Neural progenitor cell (in vitro differentiated cells): Measurements from ENCODE around the gene CDK18. TPM values are rescaled to one million over a fixed set of nuclear protein-coding genes. Genes with fewer than 3 reads are reported as not detected.

Source experiments
- DNase-seq: peaks from one replicate; pipeline ENCODE4 v3.0.0-alpha.2; 2016; ENCODE audit warnings: low spot score
- H2AFZ ChIP-seq: fragments of 200-600 bp; sonication (generic); replicated peaks from 2 replicates; pipeline ENCODE4 v1.6.1; 2016; ENCODE audit warnings: antibody characterized with exemption
- H3F3A ChIP-seq: fragments of 200-600 bp; sonication (generic); 2 replicates; pipeline ENCODE4 v1.6.1; 2016; ENCODE audit warnings: antibody characterized with exemption, low read depth
- H3K27ac ChIP-seq: fragments of 200-600 bp; sonication (generic); 2 replicates; pipeline ENCODE4 v1.5.1; 2016; ENCODE audit warnings: mild to moderate bottlenecking
- H3K27me3 ChIP-seq: fragments of 200-600 bp; sonication (generic); 2 replicates; pipeline ENCODE4 v1.6.1; 2016; ENCODE audit warnings: mild to moderate bottlenecking, moderate library complexity
- H3K36me3 ChIP-seq: fragments of 200-600 bp; sonication (generic); 2 replicates; pipeline ENCODE4 v1.5.1; 2016
- H3K4me1 ChIP-seq: fragments of 200-600 bp; sonication (generic); 2 replicates; pipeline ENCODE4 v1.6.1; 2016; ENCODE audit warnings: mixed run types
- H3K4me2 ChIP-seq: fragments of 200-600 bp; sonication (generic); 2 replicates; pipeline ENCODE4 v1.6.1; 2016
- H3K4me3 ChIP-seq: fragments of 200-600 bp; sonication (generic); 2 replicates; pipeline ENCODE4 v1.5.1; 2016
- H3K79me2 ChIP-seq: fragments of 200-600 bp; sonication (generic); 2 replicates; pipeline ENCODE4 v1.6.1; 2016; ENCODE audit warnings: low read depth
- H3K9ac ChIP-seq: fragments of 200-600 bp; sonication (generic); 2 replicates; pipeline ENCODE4 v1.6.1; 2016
- H3K9me3 ChIP-seq: fragments of 200-600 bp; sonication (generic); 2 replicates; pipeline ENCODE4 v1.5.1; 2016; ENCODE audit warnings: low read depth
- H4K20me1 ChIP-seq: fragments of 200-600 bp; sonication (generic); 2 replicates; pipeline ENCODE4 v1.6.1; 2016; ENCODE audit warnings: low read depth
- H3K27ac Mint-ChIP-seq: 3 replicates; pipeline ENCODE4 v1.8.0; 2021; ENCODE audit warnings: mixed read lengths
- H3K27me3 Mint-ChIP-seq: 2 replicates; pipeline ENCODE4 v1.8.0; 2022; ENCODE audit warnings: low read depth, mild to moderate bottlenecking, inconsistent platforms, moderate library complexity, mixed read lengths; ENCODE audit not compliant: insufficient read depth
- H3K36me3 Mint-ChIP-seq: 3 replicates; pipeline ENCODE4 v1.8.0; 2021; ENCODE audit warnings: mixed read lengths
- H3K4me1 Mint-ChIP-seq: 3 replicates; pipeline ENCODE4 v1.8.0; 2021; ENCODE audit warnings: mixed read lengths
- H3K4me3 Mint-ChIP-seq: 3 replicates; pipeline ENCODE4 v1.8.0; 2021; ENCODE audit warnings: mild to moderate bottlenecking, moderate library complexity, mixed read lengths
- H3K9me3 Mint-ChIP-seq: 3 replicates; pipeline ENCODE4 v1.8.0; 2020; ENCODE audit warnings: mixed read lengths
- CTCF ChIP-seq: fragments of 200-600 bp; sonication (generic); IDR thresholded peaks from 2 replicates; pipeline ENCODE4 v1.5.1; 2017; ENCODE audit warnings: antibody characterized with exemption, mild to moderate bottlenecking
- EZH2 ChIP-seq: fragments of 200-600 bp; sonication (generic); IDR thresholded peaks from 2 replicates; pipeline ENCODE4 v1.6.1; 2017; ENCODE audit warnings: antibody characterized with exemption, mild to moderate bottlenecking, moderate library complexity
- EZH2phosphoT487 ChIP-seq: fragments of 200-600 bp; sonication (generic); IDR thresholded peaks from 2 replicates; pipeline ENCODE4 v1.6.1; 2017; ENCODE audit warnings: antibody characterized with exemption
- total RNA-seq: library from RNA; depleted of rRNA; stranded (reverse); fragments of >200 nt; gene quantifications from 2 replicates; pipeline ENCODE4 v1.2.3, GENCODE V29; 2015; ENCODE audit warnings: low replicate concordance

Gene CDK18
- total RNA-seq, 1 donor from 2014 or later: 14.1 TPM

DNA sequence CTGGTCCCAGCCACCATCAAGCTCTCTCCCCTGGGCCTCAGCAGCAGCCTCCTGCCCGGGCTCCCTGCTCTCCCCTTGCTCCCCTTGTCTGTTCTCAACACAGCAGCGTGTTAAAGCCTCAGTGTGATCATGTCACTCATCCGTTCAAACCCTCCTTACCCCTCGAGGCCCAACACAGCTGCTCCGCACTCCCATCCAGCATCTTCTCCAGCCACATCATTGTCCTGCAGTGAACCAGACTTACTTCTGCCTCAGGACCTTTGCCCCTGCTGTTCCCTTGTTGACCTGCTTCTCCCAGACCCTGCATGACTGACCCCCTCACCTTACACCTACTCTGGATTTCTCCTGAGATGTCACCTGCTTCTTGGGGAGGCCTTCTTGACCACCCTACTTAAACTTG lies 13.3 kb downstream of the CDK18 start:
- no peaks in the 10 kb centered on the region for H3K9me3 ChIP-seq
- H3K36me3 Mint-ChIP-seq: peaks cover 2% of the 10 kb centered on the region
- no peaks in the 10 kb centered on the region for H3K27me3 ChIP-seq
- peaks cover 11% of the 10 kb centered on the region for H3K27me3 Mint-ChIP-seq
- no peak for DNase-seq
- H3K4me2 ChIP-seq: no peak overlapping the region
- no peaks in the 10 kb centered on the region for H3K36me3 ChIP-seq
- H3K4me1 Mint-ChIP-seq: peaks cover 41% of the 10 kb centered on the region
- TF ChIP-seq EZH2 (no peak), CTCF (no peak), EZH2phosphoT487 (no peak)
- H3K27ac ChIP-seq: no peak overlapping the region
- no peak overlapping the region for H3K9ac ChIP-seq
- H3K79me2 ChIP-seq: no peaks in the 10 kb centered on the region
- no peak overlapping the region for H2AFZ ChIP-seq
- no peaks in the 10 kb centered on the region for H3K9me3 Mint-ChIP-seq
- H3K4me3 Mint-ChIP-seq: no peak overlapping the region
- peaks cover 67% of the 10 kb centered on the region for H4K20me1 ChIP-seq
- no peaks in the 10 kb centered on the region for H3F3A ChIP-seq
- H3K4me3 ChIP-seq: no peak overlapping the region
- no peaks in the 10 kb centered on the region for H3K4me1 ChIP-seq
- H3K27ac Mint-ChIP-seq: no peak overlapping the region

DNA sequence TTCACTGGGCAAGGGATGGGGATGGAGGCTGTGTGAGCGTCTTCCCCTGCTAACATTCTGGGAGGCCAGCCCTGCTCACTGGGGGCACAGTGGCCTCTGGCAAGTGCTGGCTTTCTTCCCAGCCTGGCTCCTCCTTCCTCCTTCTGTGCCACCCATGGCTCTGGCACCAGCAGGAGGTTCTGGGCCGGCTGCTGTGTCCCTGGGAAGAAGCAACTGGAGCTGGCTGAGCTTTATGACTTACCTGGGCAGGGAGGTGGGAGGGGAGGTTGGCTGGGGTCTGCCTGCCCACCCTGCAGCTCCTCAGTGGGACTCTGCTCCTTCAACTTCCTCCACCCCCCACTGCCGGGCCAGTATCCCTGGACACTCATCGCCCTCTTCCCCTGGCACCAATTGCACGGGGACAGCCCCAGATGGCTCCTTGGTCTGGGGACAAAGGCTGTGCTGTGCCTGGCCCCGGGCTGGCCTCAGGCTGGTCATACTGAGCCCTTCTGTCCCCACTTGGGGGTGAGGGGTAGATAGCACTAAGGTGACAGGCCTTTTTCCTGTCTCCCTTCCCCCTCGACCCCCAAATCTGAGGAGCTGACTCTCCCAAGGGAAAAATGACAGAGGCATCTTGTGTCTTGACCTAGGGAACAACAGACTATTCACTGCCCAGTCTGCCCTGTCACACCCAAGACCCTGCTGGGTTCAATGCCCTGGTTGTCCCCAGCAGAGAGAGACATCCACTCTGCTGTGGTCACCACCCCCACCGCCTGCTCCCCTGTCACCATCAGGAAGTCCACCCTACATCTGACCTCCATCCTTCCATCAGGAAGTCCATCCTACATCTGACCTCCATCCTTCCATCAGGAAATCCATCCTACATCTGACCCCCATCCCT lies 14.4 kb downstream of the CDK18 start:
- Histone ChIP-seq H3K4me3 (no peak overlapping the region), H3F3A (no peaks in the 10 kb centered on the region), H3K27me3 (no peaks in the 10 kb centered on the region), H2AFZ (no peak overlapping the region), H3K9ac (no peak overlapping the region), H3K9me3 (no peaks in the 10 kb centered on the region), H4K20me1 (peaks cover 58% of the 10 kb centered on the region), H3K79me2 (no peaks in the 10 kb centered on the region), H3K4me1 (no peaks in the 10 kb centered on the region), H3K4me2 (no peak overlapping the region), H3K27ac (no peak overlapping the region), H3K36me3 (no peaks in the 10 kb centered on the region)
- H3K27ac Mint-ChIP-seq: peak overlapping the region; percentile 75
- TF ChIP-seq EZH2: no peak
- no peak for TF ChIP-seq CTCF
- no peak for TF ChIP-seq EZH2phosphoT487
- peaks cover 33% of the 10 kb centered on the region for H3K4me1 Mint-ChIP-seq
- H3K4me3 Mint-ChIP-seq: no peak overlapping the region
- peaks cover 2% of the 10 kb centered on the region for H3K36me3 Mint-ChIP-seq
- peaks cover 12% of the 10 kb centered on the region for H3K27me3 Mint-ChIP-seq
- no peak for DNase-seq
- H3K9me3 Mint-ChIP-seq: no peaks in the 10 kb centered on the region

DNA sequence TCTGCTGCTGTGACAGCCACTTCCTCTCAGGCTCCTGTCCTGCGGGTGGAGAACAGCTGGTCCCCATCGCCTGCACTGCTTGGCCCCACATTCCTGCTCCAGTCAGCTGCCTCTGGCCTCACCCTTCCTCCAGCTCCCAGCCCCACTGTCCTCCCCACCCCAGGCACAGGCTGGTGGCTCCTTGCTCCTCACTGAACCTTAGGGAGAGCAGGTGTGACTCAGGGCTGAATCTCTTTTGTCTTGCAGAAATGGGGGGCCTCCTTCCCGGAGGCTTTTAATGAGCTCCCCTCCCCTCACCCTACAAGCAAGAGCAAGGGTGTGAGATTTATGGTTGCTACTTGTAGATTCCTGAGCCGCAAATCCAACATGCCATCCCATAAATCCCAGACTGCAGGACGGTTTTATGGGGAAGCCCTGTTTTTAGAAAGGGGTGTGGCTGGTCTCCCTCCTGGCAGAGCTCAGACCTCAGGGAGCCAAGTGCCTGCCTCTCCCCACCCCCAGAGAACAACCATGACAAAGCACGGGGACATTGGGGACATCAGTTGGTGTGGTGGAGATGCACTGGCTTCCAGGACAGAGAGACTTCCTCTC lies 15.2 kb downstream of the CDK18 start:
- Mint-ChIP-seq H3K9me3 (no peaks in the 10 kb centered on the region), H3K4me3 (no peak overlapping the region), H3K36me3 (peaks cover 2% of the 10 kb centered on the region), H3K27ac (peak overlapping the region; percentile 75), H3K4me1 (peaks cover 32% of the 10 kb centered on the region), H3K27me3 (peaks cover 12% of the 10 kb centered on the region)
- no peaks in the 10 kb centered on the region for H3K4me1 ChIP-seq
- no peaks in the 10 kb centered on the region for H3F3A ChIP-seq
- H3K9me3 ChIP-seq: no peaks in the 10 kb centered on the region
- no peak overlapping the region for H3K27ac ChIP-seq
- H3K27me3 ChIP-seq: no peaks in the 10 kb centered on the region
- H3K4me3 ChIP-seq: no peak overlapping the region
- no peak overlapping the region for H2AFZ ChIP-seq
- H3K4me2 ChIP-seq: no peak overlapping the region
- H4K20me1 ChIP-seq: peaks cover 51% of the 10 kb centered on the region
- no peaks in the 10 kb centered on the region for H3K36me3 ChIP-seq
- no peak for DNase-seq
- no peak overlapping the region for H3K9ac ChIP-seq
- TF ChIP-seq EZH2phosphoT487: no peak
- TF ChIP-seq EZH2: no peak
- H3K79me2 ChIP-seq: no peaks in the 10 kb centered on the region

DNA sequence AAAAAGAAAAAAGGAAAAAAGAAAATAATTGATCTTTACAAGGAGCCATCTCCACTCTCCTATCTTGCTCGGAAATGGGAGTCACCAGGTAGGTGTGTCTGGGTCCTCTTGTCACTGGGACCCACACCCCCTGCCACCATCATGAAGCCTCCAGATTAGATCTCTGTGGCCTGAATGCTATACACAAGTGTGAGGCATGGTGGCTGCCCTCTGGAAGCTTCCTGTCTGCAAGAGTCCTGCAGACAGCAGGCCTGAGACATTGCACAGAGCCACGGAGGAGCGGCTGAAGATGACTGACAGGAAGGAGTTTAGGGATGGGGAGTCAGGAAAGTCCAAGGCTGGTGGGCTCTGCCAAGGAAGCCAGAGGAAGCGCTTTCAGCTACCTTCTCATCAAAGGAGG lies 16.2 kb downstream of the CDK18 start:
- Histone ChIP-seq H2AFZ (no peak overlapping the region), H3K9ac (no peak overlapping the region), H3K79me2 (no peaks in the 10 kb centered on the region), H3K4me1 (no peaks in the 10 kb centered on the region), H4K20me1 (peaks cover 46% of the 10 kb centered on the region), H3K27me3 (no peaks in the 10 kb centered on the region), H3K4me2 (no peak overlapping the region), H3K4me3 (no peak overlapping the region), H3F3A (no peaks in the 10 kb centered on the region), H3K27ac (no peak overlapping the region), H3K9me3 (no peaks in the 10 kb centered on the region), H3K36me3 (no peaks in the 10 kb centered on the region)
- Mint-ChIP-seq H3K9me3 (no peaks in the 10 kb centered on the region), H3K4me1 (peaks cover 28% of the 10 kb centered on the region), H3K36me3 (no peaks in the 10 kb centered on the region), H3K27me3 (peaks cover 12% of the 10 kb centered on the region), H3K27ac (no peak overlapping the region), H3K4me3 (no peak overlapping the region)
- DNase-seq: no peak
- TF ChIP-seq EZH2 (no peak), CTCF (no peak), EZH2phosphoT487 (no peak)
